ENCODE measurements around the gene LRP10.
A peak's percentile ranks its signal among the peaks of the same experiment; 100 is the strongest.

The LRP10 gene

DNA sequence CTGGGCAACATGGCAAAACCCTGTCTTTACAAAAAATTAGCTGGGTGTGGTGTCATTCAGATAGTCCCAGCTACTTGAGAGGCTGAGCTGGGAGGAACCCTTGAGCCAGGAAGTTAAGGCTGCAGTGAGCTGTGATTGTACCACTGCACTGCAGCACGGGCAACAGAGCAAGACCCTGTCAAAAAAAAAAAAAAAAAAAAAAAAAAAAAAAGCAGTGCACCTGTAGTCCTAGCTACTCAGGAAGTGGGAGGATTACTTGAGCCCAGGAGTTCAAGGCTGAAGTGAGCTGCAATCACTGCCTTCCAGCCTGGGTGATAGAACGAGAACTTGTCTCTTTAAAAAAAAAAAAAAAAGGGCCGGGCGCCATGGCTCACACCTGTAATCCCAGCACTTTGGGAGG, 17.1 kb downstream of the LRP10 start:
- no peak for TF ChIP-seq CTCF (IDR thresholded peaks at IDR 0.05; ENCODE audit: insufficient read depth, low read length, poor library complexity, severe bottlenecking)
- Histone ChIP-seq H3K4me3 (replicated peaks; ENCODE audit: low read depth, low read length) (peak overlapping the region; percentile 63), H3K36me3 (ENCODE audit: control insufficient read depth, insufficient read depth, low read length) (peaks cover 6% of the 10 kb centered on the region), H3K27me3 (replicated peaks; ENCODE audit: control insufficient read depth, insufficient read depth, low read length) (no peaks in the 10 kb centered on the region)
- peak; percentile 53 for DNase-seq (ENCODE audit: extremely low read depth, insufficient read length)

- H3K27me3 ChIP-seq (replicated peaks; ENCODE audit: control insufficient read depth, insufficient read depth, low read length): no peaks in the 10 kb centered on the region
- DNase-seq (ENCODE audit: extremely low read depth, insufficient read length): no peak
- TF ChIP-seq CTCF (IDR thresholded peaks at IDR 0.05; ENCODE audit: insufficient read depth, low read length, poor library complexity, severe bottlenecking): no peak
Measured at GRCh38 chr14:22890416-22890815, 18.9 kb downstream of the LRP10 start.

DNA sequence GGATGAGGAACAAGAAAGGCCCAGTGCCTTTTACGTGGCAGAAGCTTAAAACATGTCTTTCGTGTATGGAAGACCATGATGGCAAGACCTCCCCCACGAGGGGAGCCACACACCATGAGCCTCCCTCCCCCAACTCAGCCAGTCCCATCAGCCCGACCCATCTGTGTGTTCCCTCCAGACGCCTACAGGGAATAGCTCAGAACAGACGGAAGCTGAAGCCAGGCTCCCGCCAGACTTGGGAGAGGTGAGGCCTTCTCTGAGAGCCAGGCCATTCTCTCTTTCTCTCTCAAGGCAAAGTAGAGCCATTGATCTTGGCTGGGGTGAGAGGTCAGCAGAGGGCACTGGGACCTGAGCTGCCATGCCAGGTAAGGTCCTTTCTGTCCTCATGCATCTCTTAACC, 20.9 kb downstream of the LRP10 start:
- Histone ChIP-seq H3K27me3 (replicated peaks; ENCODE audit: control insufficient read depth, insufficient read depth, low read length) (no peaks in the 10 kb centered on the region), H3K36me3 (ENCODE audit: control insufficient read depth, insufficient read depth, low read length) (peaks cover 8% of the 10 kb centered on the region), H3K4me3 (replicated peaks; ENCODE audit: low read depth, low read length) (no peak overlapping the region)
- TF ChIP-seq CTCF (IDR thresholded peaks at IDR 0.05; ENCODE audit: insufficient read depth, low read length, poor library complexity, severe bottlenecking): no peak
- no peak for DNase-seq (ENCODE audit: extremely low read depth, insufficient read length)

More at GRCh38 chr14:22890416-22890815, 18.9 kb downstream of the LRP10 start:
- Histone ChIP-seq H3K36me3 (ENCODE audit: control insufficient read depth, insufficient read depth, low read length) (peaks cover 6% of the 10 kb centered on the region), H3K4me3 (replicated peaks; ENCODE audit: low read depth, low read length) (no peak overlapping the region)

DNA sequence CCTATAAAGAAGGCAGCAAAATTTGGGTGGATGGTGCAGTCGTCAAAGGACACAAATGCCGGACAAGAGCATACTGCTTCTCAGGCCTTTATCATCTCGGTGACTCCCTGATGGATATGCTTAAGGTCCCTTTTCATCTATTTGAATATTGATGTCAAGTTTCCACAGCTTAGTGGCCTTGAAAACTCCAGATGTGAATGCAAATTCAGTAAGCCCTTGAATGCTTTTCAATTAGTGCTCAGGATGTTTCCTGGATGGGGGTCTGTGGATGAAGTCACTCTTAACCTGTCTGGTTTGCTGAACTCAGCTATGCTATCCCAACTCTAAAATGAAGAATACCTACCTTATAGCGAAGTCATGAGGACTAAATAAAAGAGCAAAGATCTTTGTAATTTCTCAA, 22.2 kb downstream of the LRP10 start:
- Histone ChIP-seq H3K27me3 (replicated peaks; ENCODE audit: control insufficient read depth, insufficient read depth, low read length) (no peaks in the 10 kb centered on the region), H3K4me3 (replicated peaks; ENCODE audit: low read depth, low read length) (no peak overlapping the region), H3K36me3 (ENCODE audit: control insufficient read depth, insufficient read depth, low read length) (peaks cover 12% of the 10 kb centered on the region)
- no peak for DNase-seq (ENCODE audit: extremely low read depth, insufficient read length)
- TF ChIP-seq CTCF (IDR thresholded peaks at IDR 0.05; ENCODE audit: insufficient read depth, low read length, poor library complexity, severe bottlenecking): no peak

GRCh38 chr14:22895402-22895801, 23.9 kb downstream of the LRP10 start:
- no peak for TF ChIP-seq CTCF (IDR thresholded peaks at IDR 0.05; ENCODE audit: insufficient read depth, low read length, poor library complexity, severe bottlenecking)
- Histone ChIP-seq H3K4me3 (replicated peaks; ENCODE audit: low read depth, low read length) (no peak overlapping the region), H3K36me3 (ENCODE audit: control insufficient read depth, insufficient read depth, low read length) (peaks cover 17% of the 10 kb centered on the region), H3K27me3 (replicated peaks; ENCODE audit: control insufficient read depth, insufficient read depth, low read length) (no peaks in the 10 kb centered on the region)
- DNase-seq (ENCODE audit: extremely low read depth, insufficient read length): no peak

DNA sequence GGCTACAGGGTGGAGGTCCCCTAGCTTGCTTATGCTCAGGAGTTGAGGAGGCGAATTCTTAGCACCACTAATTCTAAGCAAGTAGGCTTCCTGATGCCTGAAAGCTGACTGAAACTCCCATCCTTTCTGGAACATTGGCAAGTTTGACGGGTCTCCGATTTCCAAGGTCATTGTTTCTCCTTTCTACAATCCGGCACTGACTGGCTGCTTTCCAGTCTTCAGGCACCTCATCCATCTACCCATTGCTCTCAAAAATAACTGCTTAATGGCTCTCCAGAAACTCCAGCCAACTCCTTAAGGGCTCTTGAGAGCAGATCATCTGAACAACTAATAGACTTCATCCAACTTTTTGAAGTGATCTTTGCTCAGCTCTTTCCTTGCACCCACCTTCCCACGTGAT, 24.8 kb downstream of the LRP10 start:
- Histone ChIP-seq H3K27me3 (replicated peaks; ENCODE audit: control insufficient read depth, insufficient read depth, low read length) (no peaks in the 10 kb centered on the region), H3K36me3 (ENCODE audit: control insufficient read depth, insufficient read depth, low read length) (peaks cover 24% of the 10 kb centered on the region), H3K4me3 (replicated peaks; ENCODE audit: low read depth, low read length) (no peak overlapping the region)
- DNase-seq (ENCODE audit: extremely low read depth, insufficient read length): no peak
- no peak for TF ChIP-seq CTCF (IDR thresholded peaks at IDR 0.05; ENCODE audit: insufficient read depth, low read length, poor library complexity, severe bottlenecking)
